ENCODE data around the gene BANK1.

DNA sequence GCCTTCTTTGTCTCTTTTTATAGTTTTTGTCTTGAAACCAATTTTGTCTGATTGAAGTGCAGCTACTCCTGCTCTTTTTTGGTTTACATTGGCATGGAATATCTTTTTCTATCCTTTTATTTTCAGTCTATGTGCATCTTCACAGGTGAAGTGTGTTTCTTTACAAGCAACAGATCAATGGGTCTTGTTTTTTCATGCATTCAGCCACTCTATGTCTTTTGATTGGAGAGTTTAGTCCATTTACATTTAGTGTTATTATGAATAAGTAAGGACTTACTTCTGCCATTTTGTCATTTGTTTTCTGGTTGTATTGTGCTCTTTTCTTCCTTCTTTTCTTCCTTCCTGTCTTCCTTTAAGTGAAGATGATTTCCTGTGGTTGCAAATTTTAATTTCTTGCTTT, 330.3 kb downstream of the BANK1 start:
- TF ChIP-seq CTCF (IDR thresholded peaks at IDR 0.05; ENCODE audit: borderline replicate concordance, extremely low read depth, low read length, poor library complexity, severe bottlenecking) (no peak), EZH2 (IDR thresholded peaks at IDR 0.05; ENCODE audit: borderline replicate concordance, low read depth, low read length, severe bottlenecking) (no peak)
